Caki2 (cell line): ENCODE measurements around the gene BRSK2. TPM values are rescaled to one million over a fixed set of nuclear protein-coding genes. Genes with fewer than 3 reads are reported as not detected.
"Not testable (repeated sequence)": the region's sequence is repeated elsewhere in the genome, so short reads cannot be mapped to it uniquely, and the experiment has no call there.

Source experiments
- DNase-seq: peaks from one replicate; pipeline ENCODE4 v3.0.0-alpha.2; 2015; ENCODE audit warnings: low read depth
- in situ Hi-C: cut with HindIII; loops from 2 replicates; pipeline ENCODE4 v1.10.0; 2016; ENCODE audit warnings: low sequenced_read_pairs, low pct_unique_long_range_greater_than_20kb, mixed read lengths
- total RNA-seq: library from RNA; depleted of rRNA; stranded (reverse); fragments of >200 nt; shearing (Covaris generic); gene quantifications from 2 replicates; pipeline ENCODE4 v1.2.3, GENCODE V29; 2014; ENCODE audit warnings: low replicate concordance

The BRSK2 gene
- total RNA-seq, 1 experiment from 2014 or later = 2.4 TPM

- in situ Hi-C loops = no loop called here
- DNase-seq = no peak
Observed at GRCh38 chr11:1402355-1403077, 12.8 kb downstream of the BRSK2 start.

- DNase-seq = no peak
- in situ Hi-C loops = no loop called here
Observed at GRCh38 chr11:1403078-1403620, 13.4 kb downstream of the BRSK2 start.

- in situ Hi-C loops = no loop called here
- DNase-seq = no peak
Observed at GRCh38 chr11:1403721-1404460, 14.2 kb downstream of the BRSK2 start.

DNA sequence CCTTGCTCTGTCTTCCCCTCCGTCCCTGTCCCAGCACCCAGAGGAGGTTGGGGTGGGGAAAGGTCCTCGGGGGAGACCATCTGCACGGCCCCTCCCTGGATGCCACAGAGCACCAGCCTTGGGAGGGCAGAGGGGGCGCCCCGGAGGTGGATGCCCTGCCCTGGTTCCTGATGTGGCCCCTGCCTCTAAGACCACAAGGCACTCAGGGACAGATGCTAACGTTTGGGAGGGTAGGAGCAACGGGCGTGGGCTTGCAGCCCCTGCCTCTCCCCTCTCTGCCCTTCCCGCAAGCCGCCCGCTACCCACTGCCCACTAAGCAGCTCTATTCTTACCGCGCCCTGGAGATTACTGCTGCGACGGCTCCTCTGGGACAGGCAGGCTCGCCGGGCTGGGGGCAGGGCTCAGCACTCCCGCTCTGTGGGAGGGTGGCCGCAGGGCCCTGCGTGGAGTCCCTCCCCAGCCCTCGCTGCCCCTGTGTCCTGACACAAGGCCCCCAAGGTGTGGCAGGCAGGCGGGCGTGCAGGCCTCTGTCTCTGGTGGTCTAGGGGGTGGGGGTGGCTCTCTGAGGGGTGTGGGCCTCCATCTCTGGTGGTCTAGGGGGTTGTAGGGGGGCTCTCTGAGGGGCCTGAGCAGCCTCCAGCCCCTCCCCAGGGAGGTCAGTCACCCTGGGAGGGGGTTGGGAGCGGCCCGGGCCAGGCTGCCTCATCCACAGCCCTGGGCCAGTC lies 14.9 kb downstream of the BRSK2 start:
- in situ Hi-C loops = no loop called here
- no peak for DNase-seq

GRCh38 chr11:1405186-1406020 lies 15.7 kb downstream of the BRSK2 start:
- no peak for DNase-seq
- in situ Hi-C loops = no loop called here

GRCh38 chr11:1406571-1407485 lies 17.1 kb downstream of the BRSK2 start:
- no peak for DNase-seq
- in situ Hi-C loops = no loop called here

- in situ Hi-C loops = no loop called here
- DNase-seq = no peak
Observed at GRCh38 chr11:1407668-1408067, 17.9 kb downstream of the BRSK2 start.

DNA sequence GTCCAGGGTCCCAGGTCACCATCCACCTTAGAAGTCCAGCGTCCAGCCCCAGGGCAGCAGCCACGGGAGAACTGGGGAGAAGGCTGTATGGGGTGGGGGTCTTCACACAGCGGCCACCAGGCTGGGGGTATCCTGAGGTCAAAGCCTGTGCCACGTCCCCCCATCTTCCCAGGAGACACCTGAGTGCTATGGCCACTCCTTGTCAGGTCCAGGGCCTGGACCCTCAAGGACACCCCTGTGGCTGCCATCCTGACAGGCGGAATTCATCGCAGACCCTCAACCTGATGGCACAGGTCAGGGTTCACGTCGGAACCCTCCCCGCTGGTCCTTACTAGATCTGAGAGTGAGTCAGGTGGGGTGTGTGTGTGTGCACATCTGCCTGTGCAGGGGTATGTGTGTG lies 18.6 kb downstream of the BRSK2 start:
- DNase-seq = no peak
- in situ Hi-C loops = no loop called here

GRCh38 chr11:1409108-1409851 lies 19.5 kb downstream of the BRSK2 start:
- DNase-seq = no peak
- in situ Hi-C loops = no loop called here

DNA sequence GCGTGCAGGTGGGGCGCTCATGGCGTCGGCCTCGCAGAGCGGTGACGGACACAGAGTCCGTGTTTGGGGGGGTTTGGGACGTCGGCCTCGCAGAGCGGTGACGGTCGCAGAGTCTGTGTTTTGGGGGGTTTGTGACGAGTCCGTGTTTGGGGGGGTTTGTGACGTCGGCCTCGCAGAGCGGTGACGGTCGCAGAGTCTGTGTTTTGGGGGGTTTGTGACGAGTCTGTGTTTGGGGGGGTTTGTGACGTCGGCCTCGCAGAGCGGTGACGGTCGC lies 20.1 kb downstream of the BRSK2 start:
- DNase-seq, in situ Hi-C loops: not testable (repeated sequence)

GRCh38 chr11:1410366-1411291 lies 20.9 kb downstream of the BRSK2 start:
- DNase-seq = no peak
- in situ Hi-C loops = no loop called here

DNA sequence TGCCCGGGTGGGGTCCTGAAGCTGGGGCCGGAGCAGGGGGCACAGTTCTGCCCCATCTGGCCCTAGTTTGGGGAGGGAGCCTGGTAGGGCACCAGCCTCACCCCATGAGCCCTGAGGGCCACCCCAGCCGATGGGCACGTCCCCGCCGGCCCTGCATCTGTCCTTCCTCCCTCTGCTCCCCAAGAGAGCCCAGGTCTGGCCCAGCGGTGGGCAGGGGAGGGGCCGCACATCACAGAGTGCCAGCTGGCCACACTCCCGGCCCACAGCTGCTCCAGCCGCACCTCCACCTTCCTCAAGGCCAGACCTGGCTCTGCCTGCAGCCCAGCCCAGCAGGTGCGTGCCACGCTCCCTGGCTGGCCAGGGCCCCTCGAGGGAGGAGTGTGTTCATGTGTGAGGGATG lies 21.6 kb downstream of the BRSK2 start:
- no peak for DNase-seq
- in situ Hi-C loops = no loop called here

GRCh38 chr11:1411739-1412138 lies 22.0 kb downstream of the BRSK2 start:
- in situ Hi-C loops, DNase-seq: not testable (repeated sequence)

GRCh38 chr11:1412377-1413095 lies 22.8 kb downstream of the BRSK2 start:
- in situ Hi-C loops = no loop called here
- no peak for DNase-seq

- in situ Hi-C loops = no loop called here
- DNase-seq = no peak
Observed at GRCh38 chr11:1414650-1415049, 24.9 kb downstream of the BRSK2 start.
